OCI-LY1 (cell line): ENCODE data around the gene NDUFA7.
"Not testable (repeated sequence)": the region's sequence is repeated elsewhere in the genome, so short reads cannot be mapped to it uniquely, and the experiment has no call there.

ENCODE experiments used
- H2AFZ ChIP-seq: fragments of 200-600 bp; sonication (generic), shearing (Covaris generic); 2 replicates; pipeline ENCODE4 v1.6.0; 2014; ENCODE audit warnings: antibody characterized with exemption, mild to moderate bottlenecking, low read length
- H3F3A ChIP-seq: fragments of 200-600 bp; sonication (generic), shearing (Covaris generic); 2 replicates; pipeline ENCODE4 v1.6.0; 2014; ENCODE audit warnings: mild to moderate bottlenecking, antibody characterized with exemption, low read length, moderate library complexity; ENCODE audit not compliant: insufficient read depth
- H3K27ac ChIP-seq: fragments of 200-600 bp; sonication (generic); 2 replicates; pipeline ENCODE4 v1.5.1; 2014; ENCODE audit warnings: low read length, mixed run types, mild to moderate bottlenecking, low read depth; ENCODE audit not compliant: poor library complexity, severe bottlenecking
- H3K27me3 ChIP-seq: fragments of 200-600 bp; sonication (generic); 2 replicates; pipeline ENCODE4 v1.6.0; 2014; ENCODE audit warnings: antibody characterized with exemption, mild to moderate bottlenecking, low read length, moderate library complexity; ENCODE audit not compliant: insufficient read depth
- H3K36me3 ChIP-seq: fragments of 200-600 bp; sonication (generic); 2 replicates; pipeline ENCODE4 v1.6.1; 2014; ENCODE audit warnings: mild to moderate bottlenecking, antibody characterized with exemption, low read length, moderate library complexity, mixed read lengths; ENCODE audit not compliant: insufficient read depth
- H3K4me1 ChIP-seq: fragments of 200-600 bp; sonication (generic); 2 replicates; pipeline ENCODE4 v1.5.1; 2014; ENCODE audit warnings: mild to moderate bottlenecking, low read length, moderate library complexity; ENCODE audit not compliant: insufficient read depth, severe bottlenecking
- H3K4me2 ChIP-seq: fragments of 200-600 bp; sonication (generic), shearing (Covaris generic); 2 replicates; pipeline ENCODE4 v1.6.1; 2014; ENCODE audit warnings: low read length
- H3K4me3 ChIP-seq: fragments of 200-600 bp; sonication (generic); 2 replicates; pipeline ENCODE4 v1.5.1; 2014; ENCODE audit warnings: low read length, low read depth, mild to moderate bottlenecking, mixed read lengths; ENCODE audit not compliant: poor library complexity, severe bottlenecking
- H3K79me2 ChIP-seq: fragments of 200-600 bp; shearing (Covaris generic); 2 replicates; pipeline ENCODE4 v1.6.1; 2016; ENCODE audit warnings: mixed run types, low read length, mixed read lengths; ENCODE audit not compliant: insufficient read depth
- H3K9ac ChIP-seq: fragments of 200-600 bp; sonication (generic), shearing (Covaris generic); 2 replicates; pipeline ENCODE4 v1.6.1; 2014; ENCODE audit warnings: mild to moderate bottlenecking, low read length, mixed read lengths
- H3K9me2 ChIP-seq: fragments of 200-600 bp; sonication (generic), shearing (Covaris generic); 2 replicates; pipeline ENCODE4 v1.6.1; 2014; ENCODE audit warnings: low read depth, mild to moderate bottlenecking, low read length, mixed read lengths
- H3K9me3 ChIP-seq: fragments of 200-600 bp; shearing (Covaris generic); 2 replicates; pipeline ENCODE4 v1.6.1; 2014; ENCODE audit warnings: low read length, mixed read lengths
- H4K20me1 ChIP-seq: fragments of 200-600 bp; sonication (generic), shearing (Covaris generic); 2 replicates; pipeline ENCODE4 v1.6.0; 2016; ENCODE audit warnings: mild to moderate bottlenecking, low read length; ENCODE audit not compliant: insufficient read depth
- EZH2 ChIP-seq: fragments of 200-600 bp; sonication (generic), shearing (Covaris generic); IDR thresholded peaks from 2 replicates; pipeline ENCODE4 v1.8.0; 2017; ENCODE audit warnings: borderline replicate concordance, mixed run types, mild to moderate bottlenecking, antibody characterized with exemption, low read length, moderate library complexity, mixed read lengths
- TF ChIP-seq, protein P1 (sequence below): fragments of 200-600 bp; sonication (generic), shearing (Covaris generic); IDR thresholded peaks from 2 replicates; pipeline ENCODE4 v1.5.1; 2017; ENCODE audit warnings: mild to moderate bottlenecking, antibody characterized with exemption, low read length, moderate library complexity, mixed read lengths

Gene NDUFA7

GRCh38 chr19:8269724-8270123, 51.5 kb downstream of the NDUFA7 start:
- Histone ChIP-seq H3K4me2 (no peak overlapping the region), H4K20me1 (no peaks in the 10 kb centered on the region), H3K9me3 (no peaks in the 10 kb centered on the region), H3K27ac (no peak overlapping the region), H3K4me3 (no peak overlapping the region), H2AFZ (no peak overlapping the region), H3K27me3 (no peaks in the 10 kb centered on the region; the same call in 1 of the 2 replicates), H3K9ac (no peak overlapping the region), H3F3A (no peaks in the 10 kb centered on the region; the same call in 1 of the 2 replicates), H3K9me2 (no peaks in the 10 kb centered on the region), H3K36me3 (no peaks in the 10 kb centered on the region), H3K4me1 (peaks cover 18% of the 10 kb centered on the region), H3K79me2 (no peaks in the 10 kb centered on the region)
- TF ChIP-seq EZH2 = no peak
- TF ChIP-seq, protein P1, sequence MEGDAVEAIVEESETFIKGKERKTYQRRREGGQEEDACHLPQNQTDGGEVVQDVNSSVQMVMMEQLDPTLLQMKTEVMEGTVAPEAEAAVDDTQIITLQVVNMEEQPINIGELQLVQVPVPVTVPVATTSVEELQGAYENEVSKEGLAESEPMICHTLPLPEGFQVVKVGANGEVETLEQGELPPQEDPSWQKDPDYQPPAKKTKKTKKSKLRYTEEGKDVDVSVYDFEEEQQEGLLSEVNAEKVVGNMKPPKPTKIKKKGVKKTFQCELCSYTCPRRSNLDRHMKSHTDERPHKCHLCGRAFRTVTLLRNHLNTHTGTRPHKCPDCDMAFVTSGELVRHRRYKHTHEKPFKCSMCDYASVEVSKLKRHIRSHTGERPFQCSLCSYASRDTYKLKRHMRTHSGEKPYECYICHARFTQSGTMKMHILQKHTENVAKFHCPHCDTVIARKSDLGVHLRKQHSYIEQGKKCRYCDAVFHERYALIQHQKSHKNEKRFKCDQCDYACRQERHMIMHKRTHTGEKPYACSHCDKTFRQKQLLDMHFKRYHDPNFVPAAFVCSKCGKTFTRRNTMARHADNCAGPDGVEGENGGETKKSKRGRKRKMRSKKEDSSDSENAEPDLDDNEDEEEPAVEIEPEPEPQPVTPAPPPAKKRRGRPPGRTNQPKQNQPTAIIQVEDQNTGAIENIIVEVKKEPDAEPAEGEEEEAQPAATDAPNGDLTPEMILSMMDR = no peak

- Histone ChIP-seq H3F3A (no peaks in the 10 kb centered on the region; the same call in 1 of the 2 replicates), H3K4me2 (no peak overlapping the region), H3K4me3 (no peak overlapping the region), H2AFZ (no peak overlapping the region), H3K4me1 (peaks cover 18% of the 10 kb centered on the region), H3K79me2 (no peaks in the 10 kb centered on the region), H4K20me1 (no peaks in the 10 kb centered on the region), H3K9me3 (no peaks in the 10 kb centered on the region), H3K9me2 (no peaks in the 10 kb centered on the region), H3K27ac (no peak overlapping the region), H3K36me3 (0 out of 2 replicates have a peak, but pooled peaks cover 10% of the 10 kb centered on the region), H3K27me3 (no peaks in the 10 kb centered on the region; the same call in 1 of the 2 replicates), H3K9ac (no peak overlapping the region)
- no peak for TF ChIP-seq EZH2
- TF ChIP-seq, protein P1 = no peak
Observed at GRCh38 chr19:8265872-8266271, 55.3 kb downstream of the NDUFA7 start.

GRCh38 chr19:8264248-8264647, 56.9 kb downstream of the NDUFA7 start:
- not testable (repeated sequence) for H3K4me2 ChIP-seq, H3K79me2 ChIP-seq, H3K27ac ChIP-seq, H3K4me3 ChIP-seq, H2AFZ ChIP-seq, H3F3A ChIP-seq, H3K9ac ChIP-seq, H3K9me3 ChIP-seq, H3K27me3 ChIP-seq, H3K9me2 ChIP-seq, H4K20me1 ChIP-seq
- Histone ChIP-seq H3K36me3 (0 out of 2 replicates have a peak, but pooled peaks cover 13% of the 10 kb centered on the region), H3K4me1 (peaks cover 13% of the 10 kb centered on the region)

- no peaks in the 10 kb centered on the region for H3K9me3 ChIP-seq
- H3K27me3 ChIP-seq = no peaks in the 10 kb centered on the region
- TF ChIP-seq, protein P1 = no peak
- TF ChIP-seq EZH2 = no peak
- no peak overlapping the region for H3K9ac ChIP-seq
- H3K4me1 ChIP-seq = no peaks in the 10 kb centered on the region
- no peak overlapping the region for H3K4me2 ChIP-seq
- no peaks in the 10 kb centered on the region; the same call in 1 of the 2 replicates for H3F3A ChIP-seq
- no peak overlapping the region for H3K4me3 ChIP-seq
- H3K9me2 ChIP-seq = no peaks in the 10 kb centered on the region
- H4K20me1 ChIP-seq = no peaks in the 10 kb centered on the region
- H3K27ac ChIP-seq = no peak overlapping the region
- no peaks in the 10 kb centered on the region for H3K79me2 ChIP-seq
- no peak overlapping the region for H2AFZ ChIP-seq
- H3K36me3 ChIP-seq = 0 out of 2 replicates have a peak, but pooled peaks cover 21% of the 10 kb centered on the region
Observed at GRCh38 chr19:8262431-8262830, 58.7 kb downstream of the NDUFA7 start.
